Karpas-422 (cell line): ENCODE results near the gene PANK4. TPM values are rescaled to one million over a fixed set of nuclear protein-coding genes. Genes with fewer than 3 reads are reported as not detected.

Experiments used
- DNase-seq: peaks from one replicate; pipeline ENCODE4 v3.0.0-alpha.2; 2015
- H2AFZ ChIP-seq: fragments of 200-600 bp; sonication (generic); 2 replicates; pipeline ENCODE4 v1.6.1; 2014; ENCODE audit warnings: antibody characterized with exemption, low read length, mixed read lengths
- H3K27ac ChIP-seq: fragments of 200-600 bp; sonication (generic); 2 replicates; pipeline ENCODE4 v1.5.1; 2014; ENCODE audit warnings: mild to moderate bottlenecking, low read length, moderate library complexity
- H3K27me3 ChIP-seq: fragments of 200-600 bp; sonication (generic); 2 replicates; pipeline ENCODE4 v1.6.1; 2014; ENCODE audit warnings: low read length, mixed read lengths
- H3K36me3 ChIP-seq: fragments of 200-600 bp; sonication (generic); 2 replicates; pipeline ENCODE4 v1.6.1; 2014; ENCODE audit warnings: low read length, mixed read lengths; ENCODE audit not compliant: insufficient read depth
- H3K4me1 ChIP-seq: fragments of 200-600 bp; sonication (generic); 2 replicates; pipeline ENCODE4 v1.6.1; 2014; ENCODE audit warnings: mild to moderate bottlenecking, low read length, mixed read lengths
- H3K4me2 ChIP-seq: fragments of 200-600 bp; sonication (generic); 2 replicates; pipeline ENCODE4 v1.6.1; 2014; ENCODE audit warnings: low read length, low read depth, mild to moderate bottlenecking; ENCODE audit not compliant: poor library complexity, severe bottlenecking
- H3K4me3 ChIP-seq: fragments of 200-600 bp; sonication (generic); 2 replicates; pipeline ENCODE4 v1.5.1; 2014; ENCODE audit warnings: mild to moderate bottlenecking, antibody characterized with exemption, low read length, mixed read lengths
- H3K79me2 ChIP-seq: fragments of 200-600 bp; sonication (generic); 2 replicates; pipeline ENCODE4 v1.6.1; 2014; ENCODE audit warnings: mild to moderate bottlenecking, low read length, mixed read lengths
- H3K9ac ChIP-seq: fragments of 200-600 bp; sonication (generic); 2 replicates; pipeline ENCODE4 v1.6.0; 2014; ENCODE audit warnings: low read length
- H3K9me2 ChIP-seq: fragments of 200-600 bp; sonication (generic), shearing (Covaris generic); replicated peaks from 2 replicates; pipeline ENCODE4 v1.6.0; 2014; ENCODE audit warnings: mild to moderate bottlenecking, low read length, moderate library complexity; ENCODE audit not compliant: insufficient read depth
- H3K9me3 ChIP-seq: fragments of 300-700, 200-600 bp; sonication (generic); 2 replicates; pipeline ENCODE4 v1.6.1; 2014; ENCODE audit warnings: low read length, mixed read lengths
- H4K20me1 ChIP-seq: fragments of 200-600 bp; sonication (generic); 2 replicates; pipeline ENCODE4 v1.6.1; 2014; ENCODE audit warnings: mild to moderate bottlenecking, antibody characterized with exemption, low read length, low read depth; ENCODE audit not compliant: insufficient read depth
- total RNA-seq: library from RNA; depleted of rRNA; stranded (reverse); fragments of >200 nt; shearing (Covaris generic); gene quantifications from 2 replicates; pipeline ENCODE4 v1.2.3, GENCODE V29; 2014; ENCODE audit warnings: low replicate concordance

The PANK4 gene
- total RNA-seq, 1 experiment from 2014 or later, result 25.1 TPM

GRCh38 chr1:2525572-2525919 lies 850 bp downstream of the PANK4 start:
- H2AFZ ChIP-seq, result no peak overlapping the region
- H3K79me2 ChIP-seq, result peaks cover 46% of the 10 kb centered on the region
- H3K4me1 ChIP-seq, result peaks cover 31% of the 10 kb centered on the region
- H3K4me2 ChIP-seq, result peak overlapping the region; percentile 81
- H3K27me3 ChIP-seq, result no peaks in the 10 kb centered on the region
- H4K20me1 ChIP-seq, result peaks cover 44% of the 10 kb centered on the region
- no peak overlapping the region for H3K27ac ChIP-seq
- H3K36me3 ChIP-seq, result peaks cover 2% of the 10 kb centered on the region; the same call in 1 of the 2 replicates
- no peaks in the 10 kb centered on the region for H3K9me2 ChIP-seq
- no peaks in the 10 kb centered on the region for H3K9me3 ChIP-seq
- no peak for DNase-seq
- H3K4me3 ChIP-seq, result peak overlapping the region; percentile 99
- peak overlapping the region; percentile 95 for H3K9ac ChIP-seq

GRCh38 chr1:2523891-2524609 lies 2.3 kb downstream of the PANK4 start:
- Histone ChIP-seq H3K27me3 (no peaks in the 10 kb centered on the region), H3K4me2 (peak overlapping the region; percentile 81), H4K20me1 (peaks cover 44% of the 10 kb centered on the region), H3K4me1 (peaks cover 29% of the 10 kb centered on the region), H3K9me3 (no peaks in the 10 kb centered on the region), H3K4me3 (peak overlapping the region; percentile 99; the same call in 1 of the 2 replicates), H3K79me2 (peaks cover 46% of the 10 kb centered on the region), H3K27ac (no peak overlapping the region), H2AFZ (no peak overlapping the region), H3K9me2 (no peaks in the 10 kb centered on the region), H3K9ac (peak overlapping the region; percentile 95; the same call in 1 of the 2 replicates), H3K36me3 (peaks cover 2% of the 10 kb centered on the region; the same call in 1 of the 2 replicates)
- no peak for DNase-seq

DNA sequence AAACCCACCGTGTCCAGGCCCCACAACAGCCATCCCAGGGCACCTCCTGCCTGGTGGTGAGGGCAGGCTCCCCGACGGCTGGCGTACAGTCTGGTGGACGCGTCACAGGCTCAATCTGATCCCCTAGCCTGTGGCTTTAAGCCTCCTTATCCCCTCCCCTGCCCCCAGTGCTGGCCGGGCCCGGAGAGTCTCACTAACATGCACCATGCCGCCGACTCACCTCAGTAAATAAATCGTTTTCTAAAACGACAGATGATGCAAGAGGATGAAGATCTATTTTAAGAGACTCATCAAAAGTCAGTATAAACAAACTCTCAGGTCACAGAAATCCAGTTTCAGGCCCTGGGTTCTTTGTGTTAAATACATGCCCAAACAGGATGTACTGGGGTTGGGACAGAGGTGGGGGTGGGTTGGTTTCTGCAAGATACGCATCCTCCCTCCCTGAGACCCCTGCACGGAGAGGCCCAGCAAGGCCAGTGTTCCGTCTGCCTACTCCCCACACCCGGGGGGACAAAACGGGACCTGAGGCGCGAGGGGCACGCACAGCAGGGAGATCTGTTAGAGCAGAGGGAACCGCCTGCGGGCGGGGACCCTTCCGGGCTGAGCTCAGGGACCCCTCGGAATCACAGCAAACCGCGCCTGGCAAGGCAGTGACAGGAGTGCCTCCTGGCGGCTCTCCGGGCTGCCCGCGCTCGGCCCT lies 3.1 kb downstream of the PANK4 start:
- Histone ChIP-seq H4K20me1 (peaks cover 44% of the 10 kb centered on the region), H3K79me2 (peaks cover 46% of the 10 kb centered on the region), H3K9ac (no peak overlapping the region), H3K27ac (no peak overlapping the region), H2AFZ (no peak overlapping the region), H3K9me2 (no peaks in the 10 kb centered on the region), H3K9me3 (no peaks in the 10 kb centered on the region), H3K27me3 (no peaks in the 10 kb centered on the region), H3K4me1 (peaks cover 22% of the 10 kb centered on the region), H3K36me3 (peaks cover 2% of the 10 kb centered on the region; the same call in 1 of the 2 replicates), H3K4me2 (no peak overlapping the region), H3K4me3 (no peak overlapping the region)
- DNase-seq, result no peak

- Histone ChIP-seq H3K9me3 (no peaks in the 10 kb centered on the region), H3K79me2 (peaks cover 46% of the 10 kb centered on the region), H3K4me3 (no peak overlapping the region)
Observed at GRCh38 chr1:2522230-2522629, 4.2 kb downstream of the PANK4 start.

GRCh38 chr1:2520806-2521205 lies 5.6 kb downstream of the PANK4 start:
- Histone ChIP-seq H3K36me3 (peaks cover 7% of the 10 kb centered on the region; the same call in 1 of the 2 replicates), H3K9ac (no peak overlapping the region), H3K27me3 (no peaks in the 10 kb centered on the region), H2AFZ (no peak overlapping the region), H3K4me1 (peaks cover 14% of the 10 kb centered on the region), H3K4me3 (no peak overlapping the region), H3K4me2 (no peak overlapping the region), H3K79me2 (peaks cover 44% of the 10 kb centered on the region), H4K20me1 (peaks cover 40% of the 10 kb centered on the region), H3K27ac (no peak overlapping the region), H3K9me3 (no peaks in the 10 kb centered on the region), H3K9me2 (no peaks in the 10 kb centered on the region)
- no peak for DNase-seq

More at GRCh38 chr1:2522230-2522629, 4.2 kb downstream of the PANK4 start:
- peaks cover 22% of the 10 kb centered on the region for H3K4me1 ChIP-seq
- no peak overlapping the region for H2AFZ ChIP-seq
- DNase-seq, result no peak
- H4K20me1 ChIP-seq, result peaks cover 44% of the 10 kb centered on the region
- H3K36me3 ChIP-seq, result peaks cover 7% of the 10 kb centered on the region; the same call in 1 of the 2 replicates
- no peak overlapping the region for H3K4me2 ChIP-seq
- H3K27ac ChIP-seq, result no peak overlapping the region
- H3K9me2 ChIP-seq, result no peaks in the 10 kb centered on the region
- H3K27me3 ChIP-seq, result no peaks in the 10 kb centered on the region
- H3K9ac ChIP-seq, result no peak overlapping the region

GRCh38 chr1:2520206-2520605 lies 6.2 kb downstream of the PANK4 start:
- Histone ChIP-seq H3K9ac (no peak overlapping the region), H3K9me3 (no peaks in the 10 kb centered on the region), H3K27me3 (no peaks in the 10 kb centered on the region), H3K9me2 (no peaks in the 10 kb centered on the region), H3K4me1 (peaks cover 13% of the 10 kb centered on the region), H3K79me2 (peaks cover 38% of the 10 kb centered on the region), H2AFZ (no peak overlapping the region), H3K4me3 (no peak overlapping the region), H3K4me2 (no peak overlapping the region), H4K20me1 (peaks cover 34% of the 10 kb centered on the region), H3K36me3 (peaks cover 7% of the 10 kb centered on the region; the same call in 1 of the 2 replicates), H3K27ac (no peak overlapping the region)
- DNase-seq, result no peak

- Histone ChIP-seq H3K9ac (no peak overlapping the region), H3K27ac (no peak overlapping the region), H3K27me3 (no peaks in the 10 kb centered on the region), H3K36me3 (peaks cover 7% of the 10 kb centered on the region; the same call in 1 of the 2 replicates), H2AFZ (no peak overlapping the region), H3K9me2 (no peaks in the 10 kb centered on the region), H3K4me2 (no peak overlapping the region), H3K4me3 (no peak overlapping the region), H3K79me2 (peaks cover 33% of the 10 kb centered on the region), H3K9me3 (no peaks in the 10 kb centered on the region), H3K4me1 (peaks cover 8% of the 10 kb centered on the region), H4K20me1 (peaks cover 29% of the 10 kb centered on the region)
- no peak for DNase-seq
Observed at GRCh38 chr1:2519729-2520128, 6.7 kb downstream of the PANK4 start.

DNA sequence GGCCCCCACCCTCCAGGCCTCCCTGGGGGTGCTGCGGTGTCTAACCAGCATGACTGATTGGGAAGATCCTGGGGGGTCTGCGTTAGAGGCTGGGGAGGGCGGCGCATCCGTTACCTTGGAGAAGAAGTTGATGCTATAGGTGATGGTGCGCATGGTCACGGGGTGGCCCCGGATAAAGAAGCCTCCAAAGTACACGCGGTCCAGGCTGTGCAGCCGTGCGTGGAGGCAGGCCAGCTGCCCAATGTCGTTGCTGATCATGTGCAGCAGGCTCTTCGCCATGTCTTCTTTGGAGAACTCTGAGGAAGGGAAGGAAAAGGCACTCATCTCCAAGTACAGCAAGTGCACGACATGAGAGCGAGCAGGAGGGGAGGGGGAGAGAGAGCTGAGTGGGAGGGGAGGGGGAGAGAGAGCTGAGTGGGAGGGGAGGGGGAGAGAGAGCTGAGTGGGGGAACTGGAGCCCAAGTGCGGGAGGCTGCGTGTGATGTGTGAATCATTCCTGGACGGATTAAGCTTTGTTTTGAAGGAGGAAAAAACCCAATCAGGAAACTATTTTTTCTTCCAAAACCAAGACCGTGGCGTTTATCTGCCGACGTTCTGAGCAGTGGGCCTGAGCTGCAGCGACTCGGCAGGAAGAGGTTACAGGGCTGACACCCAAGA lies 7.2 kb downstream of the PANK4 start:
- H3K27ac ChIP-seq, result no peak overlapping the region
- H3K4me3 ChIP-seq, result no peak overlapping the region
- peaks cover 23% of the 10 kb centered on the region for H4K20me1 ChIP-seq
- peaks cover 2% of the 10 kb centered on the region for H3K4me1 ChIP-seq
- no peak overlapping the region for H3K4me2 ChIP-seq
- H3K27me3 ChIP-seq, result no peaks in the 10 kb centered on the region
- peaks cover 27% of the 10 kb centered on the region for H3K79me2 ChIP-seq
- no peaks in the 10 kb centered on the region for H3K9me2 ChIP-seq
- no peaks in the 10 kb centered on the region for H3K9me3 ChIP-seq
- H2AFZ ChIP-seq, result no peak overlapping the region
- no peak overlapping the region for H3K9ac ChIP-seq
- H3K36me3 ChIP-seq, result peaks cover 7% of the 10 kb centered on the region; the same call in 1 of the 2 replicates
- no peak for DNase-seq
